A673 (cell line): ENCODE data around the gene PARVB.

Experiments
- EZH2 ChIP-seq: fragments of 200-600 bp; sonication (generic); IDR thresholded peaks from 2 replicates; pipeline ENCODE4 v1.6.1; 2017; ENCODE audit warnings: borderline replicate concordance, low read depth, mild to moderate bottlenecking, mixed read lengths, antibody characterized with exemption, low read length; ENCODE audit not compliant: poor library complexity, severe bottlenecking
- TF ChIP-seq, protein P1 (sequence below): fragments of 300-800, 200-600 bp; sonication (generic); conservative IDR thresholded peaks from 2 replicates; pipeline ENCODE4 v1.5.1; 2017; ENCODE audit warnings: low read depth, mild to moderate bottlenecking, antibody characterized with exemption, low read length, moderate library complexity, mixed read lengths

- TF ChIP-seq, protein P1, sequence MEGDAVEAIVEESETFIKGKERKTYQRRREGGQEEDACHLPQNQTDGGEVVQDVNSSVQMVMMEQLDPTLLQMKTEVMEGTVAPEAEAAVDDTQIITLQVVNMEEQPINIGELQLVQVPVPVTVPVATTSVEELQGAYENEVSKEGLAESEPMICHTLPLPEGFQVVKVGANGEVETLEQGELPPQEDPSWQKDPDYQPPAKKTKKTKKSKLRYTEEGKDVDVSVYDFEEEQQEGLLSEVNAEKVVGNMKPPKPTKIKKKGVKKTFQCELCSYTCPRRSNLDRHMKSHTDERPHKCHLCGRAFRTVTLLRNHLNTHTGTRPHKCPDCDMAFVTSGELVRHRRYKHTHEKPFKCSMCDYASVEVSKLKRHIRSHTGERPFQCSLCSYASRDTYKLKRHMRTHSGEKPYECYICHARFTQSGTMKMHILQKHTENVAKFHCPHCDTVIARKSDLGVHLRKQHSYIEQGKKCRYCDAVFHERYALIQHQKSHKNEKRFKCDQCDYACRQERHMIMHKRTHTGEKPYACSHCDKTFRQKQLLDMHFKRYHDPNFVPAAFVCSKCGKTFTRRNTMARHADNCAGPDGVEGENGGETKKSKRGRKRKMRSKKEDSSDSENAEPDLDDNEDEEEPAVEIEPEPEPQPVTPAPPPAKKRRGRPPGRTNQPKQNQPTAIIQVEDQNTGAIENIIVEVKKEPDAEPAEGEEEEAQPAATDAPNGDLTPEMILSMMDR, result no peak
- no peak for TF ChIP-seq EZH2
These were observed 79.8 kb downstream of the PARVB start for GRCh38 chr22:44103735-44104480.
